GM21447 (cell line): Measurements from ENCODE around the gene ATG10.
"Not testable (repeated sequence)": the region's sequence is repeated elsewhere in the genome, so short reads cannot be mapped to it uniquely, and the experiment has no call there.

Experiments used
- ATAC-seq: cut with Tn5 transposase; IDR thresholded peaks from one replicate; pipeline ENCODE4 v1.9.1; 2021; ENCODE audit not compliant: unreplicated experiment

ATG10 gene

GRCh38 chr5:82217917-82218316, 246.1 kb downstream of the ATG10 start:
- no peak for ATAC-seq

GRCh38 chr5:82218374-82219156, 246.7 kb downstream of the ATG10 start:
- no peak for ATAC-seq

GRCh38 chr5:82221020-82221419, 249.2 kb downstream of the ATG10 start:
- no peak for ATAC-seq

- ATAC-seq, result no peak
Measured at GRCh38 chr5:82222597-82223574, 251.1 kb downstream of the ATG10 start.

GRCh38 chr5:82225525-82226172, 253.8 kb downstream of the ATG10 start:
- peak; percentile 93 for ATAC-seq

GRCh38 chr5:82234885-82235284, 263.1 kb downstream of the ATG10 start:
- ATAC-seq, result no peak

GRCh38 chr5:82244151-82244550, 272.3 kb downstream of the ATG10 start:
- no peak for ATAC-seq

- no peak for ATAC-seq
Measured at GRCh38 chr5:82244854-82245635, 273.2 kb downstream of the ATG10 start.

GRCh38 chr5:82246960-82247574, 275.2 kb downstream of the ATG10 start:
- no peak for ATAC-seq

GRCh38 chr5:82252744-82253143, 280.9 kb downstream of the ATG10 start:
- no peak for ATAC-seq

GRCh38 chr5:82255844-82256243, 284.0 kb downstream of the ATG10 start:
- ATAC-seq, result no peak

GRCh38 chr5:82257247-82257646, 285.4 kb downstream of the ATG10 start:
- no peak for ATAC-seq

GRCh38 chr5:82257729-82258128, 285.9 kb downstream of the ATG10 start:
- no peak for ATAC-seq

GRCh38 chr5:82259172-82259800, 287.5 kb downstream of the ATG10 start:
- ATAC-seq, result no peak

GRCh38 chr5:82265047-82265446, 293.2 kb downstream of the ATG10 start:
- ATAC-seq, result no peak

GRCh38 chr5:82267297-82267933, 295.6 kb downstream of the ATG10 start:
- ATAC-seq, result not testable (repeated sequence)

GRCh38 chr5:82269363-82269762, 297.5 kb downstream of the ATG10 start:
- ATAC-seq, result not testable (repeated sequence)

GRCh38 chr5:82272571-82273356, 300.9 kb downstream of the ATG10 start:
- ATAC-seq, result not testable (repeated sequence)
